ENCODE measurements around the gene LCE1E.

LCE1E gene

GRCh38 chr1:152783095-152783494 lies 3.0 kb upstream of the LCE1E start:
- Histone ChIP-seq H3K4me2 (ENCODE audit: low read depth, low read length) (no peak overlapping the region), H4K20me1 (ENCODE audit: insufficient read depth, low read length) (no peaks in the 10 kb centered on the region), H3F3A (ENCODE audit: insufficient read depth, low read length) (no peaks in the 10 kb centered on the region), H3K4me3 (ENCODE audit: low read length) (no peak overlapping the region), H3K9me3 (replicated peaks; ENCODE audit: insufficient read depth, low read length) (no peaks in the 10 kb centered on the region), H3K27me3 (replicated peaks; ENCODE audit: insufficient read depth, low read length) (no peaks in the 10 kb centered on the region), H3K9me2 (replicated peaks; ENCODE audit: insufficient read depth, low read length) (no peaks in the 10 kb centered on the region), H3K27ac (ENCODE audit: low read length) (no peak overlapping the region), H3K4me1 (ENCODE audit: low read length) (no peaks in the 10 kb centered on the region), H3K79me2 (ENCODE audit: low read length) (no peaks in the 10 kb centered on the region), H2AFZ (ENCODE audit: low read length) (no peak overlapping the region), H3K36me3 (replicated peaks; ENCODE audit: insufficient read depth, low read length) (no peaks in the 10 kb centered on the region), H3K9ac (ENCODE audit: low read length) (no peak overlapping the region)
- no peak for DNase-seq
- no peak for TF ChIP-seq EZH2 (optimal IDR thresholded peaks at IDR 0.05; ENCODE audit: low read depth, low read length)
- TF ChIP-seq, protein P1, sequence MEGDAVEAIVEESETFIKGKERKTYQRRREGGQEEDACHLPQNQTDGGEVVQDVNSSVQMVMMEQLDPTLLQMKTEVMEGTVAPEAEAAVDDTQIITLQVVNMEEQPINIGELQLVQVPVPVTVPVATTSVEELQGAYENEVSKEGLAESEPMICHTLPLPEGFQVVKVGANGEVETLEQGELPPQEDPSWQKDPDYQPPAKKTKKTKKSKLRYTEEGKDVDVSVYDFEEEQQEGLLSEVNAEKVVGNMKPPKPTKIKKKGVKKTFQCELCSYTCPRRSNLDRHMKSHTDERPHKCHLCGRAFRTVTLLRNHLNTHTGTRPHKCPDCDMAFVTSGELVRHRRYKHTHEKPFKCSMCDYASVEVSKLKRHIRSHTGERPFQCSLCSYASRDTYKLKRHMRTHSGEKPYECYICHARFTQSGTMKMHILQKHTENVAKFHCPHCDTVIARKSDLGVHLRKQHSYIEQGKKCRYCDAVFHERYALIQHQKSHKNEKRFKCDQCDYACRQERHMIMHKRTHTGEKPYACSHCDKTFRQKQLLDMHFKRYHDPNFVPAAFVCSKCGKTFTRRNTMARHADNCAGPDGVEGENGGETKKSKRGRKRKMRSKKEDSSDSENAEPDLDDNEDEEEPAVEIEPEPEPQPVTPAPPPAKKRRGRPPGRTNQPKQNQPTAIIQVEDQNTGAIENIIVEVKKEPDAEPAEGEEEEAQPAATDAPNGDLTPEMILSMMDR (IDR thresholded peaks at IDR 0.05; ENCODE audit: low read length) = no peak
- TF ChIP-seq EZH2phosphoT487 (IDR thresholded peaks at IDR 0.05; ENCODE audit: low read length) = no peak

DNA sequence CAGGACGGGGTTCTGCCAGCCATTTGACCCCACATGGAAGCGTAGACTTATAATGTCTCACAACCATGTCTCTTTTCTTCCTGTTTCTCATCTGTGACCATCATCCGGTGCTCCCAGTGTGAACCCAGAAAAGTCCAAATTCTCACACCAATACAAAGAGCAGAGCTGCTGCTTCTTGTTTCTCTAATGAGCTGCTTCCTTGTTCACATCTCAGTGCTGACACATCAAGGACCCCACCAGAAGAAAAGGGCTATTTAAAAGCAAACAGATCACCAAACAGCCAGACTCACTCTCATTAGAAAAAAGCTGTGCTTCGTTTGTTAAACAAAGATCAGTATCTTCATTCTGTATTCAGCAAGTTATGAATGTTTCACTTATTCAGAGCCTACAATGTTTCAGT lies 9.6 kb downstream of the LCE1E start:
- no peak overlapping the region for H3K9ac ChIP-seq (ENCODE audit: low read length)
- no peaks in the 10 kb centered on the region for H3K9me3 ChIP-seq (replicated peaks; ENCODE audit: insufficient read depth, low read length)
- H3K4me2 ChIP-seq (ENCODE audit: low read depth, low read length) = no peak overlapping the region
- H3F3A ChIP-seq (ENCODE audit: insufficient read depth, low read length) = no peaks in the 10 kb centered on the region
- H3K4me1 ChIP-seq (ENCODE audit: low read length) = no peaks in the 10 kb centered on the region
- H3K9me2 ChIP-seq (replicated peaks; ENCODE audit: insufficient read depth, low read length) = no peaks in the 10 kb centered on the region
- no peak overlapping the region for H3K4me3 ChIP-seq (ENCODE audit: low read length)
- H3K27ac ChIP-seq (ENCODE audit: low read length) = no peak overlapping the region
- H2AFZ ChIP-seq (ENCODE audit: low read length) = no peak overlapping the region
- H3K79me2 ChIP-seq (ENCODE audit: low read length) = no peaks in the 10 kb centered on the region
- H3K27me3 ChIP-seq (replicated peaks; ENCODE audit: insufficient read depth, low read length) = no peaks in the 10 kb centered on the region
- TF ChIP-seq, protein P1 (IDR thresholded peaks at IDR 0.05; ENCODE audit: low read length) = no peak
- no peak for TF ChIP-seq EZH2phosphoT487 (IDR thresholded peaks at IDR 0.05; ENCODE audit: low read length)
- TF ChIP-seq EZH2 (optimal IDR thresholded peaks at IDR 0.05; ENCODE audit: low read depth, low read length) = no peak
- no peak for DNase-seq
- no peaks in the 10 kb centered on the region for H3K36me3 ChIP-seq (replicated peaks; ENCODE audit: insufficient read depth, low read length)
- no peaks in the 10 kb centered on the region for H4K20me1 ChIP-seq (ENCODE audit: insufficient read depth, low read length)

DNA sequence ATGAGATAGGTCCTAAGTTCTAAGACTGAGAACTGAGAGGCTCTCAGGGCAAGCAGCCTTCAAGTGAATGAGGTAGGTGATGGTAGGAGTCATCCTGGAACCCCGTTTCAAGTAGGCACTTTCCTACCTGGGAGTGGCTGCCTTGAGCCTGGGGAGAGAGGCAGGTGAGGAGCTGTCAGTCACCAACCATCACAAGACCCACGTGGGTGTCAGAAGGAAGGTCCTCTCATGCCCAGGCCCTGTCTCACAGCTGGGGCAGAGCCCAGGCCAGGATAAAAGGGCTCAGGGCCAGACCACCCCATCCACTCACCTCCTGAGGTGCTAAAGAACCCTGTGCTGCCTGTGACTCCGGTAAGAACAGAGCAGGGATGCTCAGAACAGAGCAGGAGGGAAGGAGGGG lies 10.4 kb downstream of the LCE1E start, which contains the start of gene LCE1D:
LCE1D (plus strand) TSS at position 301 of the 400 bp plus-strand sequence. CDS start 1,074 bp downstream, outside the sequence.
- Histone ChIP-seq H3K9me2 (replicated peaks; ENCODE audit: insufficient read depth, low read length) (no peaks in the 10 kb centered on the region), H4K20me1 (ENCODE audit: insufficient read depth, low read length) (no peaks in the 10 kb centered on the region), H3K4me2 (ENCODE audit: low read depth, low read length) (no peak within 1 kb of the TSS), H3F3A (ENCODE audit: insufficient read depth, low read length) (no peaks in the 10 kb centered on the region), H3K36me3 (replicated peaks; ENCODE audit: insufficient read depth, low read length) (no peaks in the 10 kb centered on the region), H3K27me3 (replicated peaks; ENCODE audit: insufficient read depth, low read length) (no peaks in the 10 kb centered on the region), H3K9ac (ENCODE audit: low read length) (no peak within 1 kb of the TSS), H3K4me3 (ENCODE audit: low read length) (no peak within 1 kb of the TSS), H2AFZ (ENCODE audit: low read length) (no peak within 1 kb of the TSS), H3K4me1 (ENCODE audit: low read length) (no peaks in the 10 kb centered on the region), H3K9me3 (replicated peaks; ENCODE audit: insufficient read depth, low read length) (no peaks in the 10 kb centered on the region), H3K27ac (ENCODE audit: low read length) (no peak within 1 kb of the TSS), H3K79me2 (ENCODE audit: low read length) (no peaks in the 10 kb centered on the region)
- no peak for DNase-seq
- TF ChIP-seq EZH2phosphoT487 (IDR thresholded peaks at IDR 0.05; ENCODE audit: low read length) (no peak), EZH2 (optimal IDR thresholded peaks at IDR 0.05; ENCODE audit: low read depth, low read length) (no peak)
- TF ChIP-seq, protein P1 (IDR thresholded peaks at IDR 0.05; ENCODE audit: low read length) = no peak

Measured in MM.1S (cell line).